ENCODE results near the gene CMTM1. TPM values are rescaled to one million over a fixed set of nuclear protein-coding genes. Genes with fewer than 3 reads are reported as not detected.
A peak's percentile ranks its signal among the peaks of the same experiment; 100 is the strongest.

The CMTM1 gene
- total and polyA plus RNA-seq, 2 experiments from 2014 or later: 1.4 to 1.9 TPM

- TF ChIP-seq ZNF462 (CRISPR knock-in tag; IDR thresholded peaks at IDR 0.05) (no peak), CREB1 (CRISPR knock-in tag; IDR thresholded peaks at IDR 0.05; ENCODE audit: low read depth) (no peak), EZH2phosphoT487 (IDR thresholded peaks at IDR 0.05; ENCODE audit: unreplicated experiment) (no peak), JUNB (IDR thresholded peaks at IDR 0.05; ENCODE audit: unreplicated experiment) (no peak), ZNF114 (CRISPR knock-in tag; IDR thresholded peaks at IDR 0.05) (no peak), STAT1 (IDR thresholded peaks at IDR 0.05; ENCODE audit: unreplicated experiment) (no peak)
- TF ChIP-seq, protein P1, sequence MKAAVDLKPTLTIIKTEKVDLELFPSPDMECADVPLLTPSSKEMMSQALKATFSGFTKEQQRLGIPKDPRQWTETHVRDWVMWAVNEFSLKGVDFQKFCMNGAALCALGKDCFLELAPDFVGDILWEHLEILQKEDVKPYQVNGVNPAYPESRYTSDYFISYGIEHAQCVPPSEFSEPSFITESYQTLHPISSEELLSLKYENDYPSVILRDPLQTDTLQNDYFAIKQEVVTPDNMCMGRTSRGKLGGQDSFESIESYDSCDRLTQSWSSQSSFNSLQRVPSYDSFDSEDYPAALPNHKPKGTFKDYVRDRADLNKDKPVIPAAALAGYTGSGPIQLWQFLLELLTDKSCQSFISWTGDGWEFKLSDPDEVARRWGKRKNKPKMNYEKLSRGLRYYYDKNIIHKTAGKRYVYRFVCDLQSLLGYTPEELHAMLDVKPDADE (IDR thresholded peaks at IDR 0.05): no peak
Observed at GRCh38 chr16:66616592-66616991, 50.4 kb downstream of the CMTM1 start (continued).

- H3K4me3 Mint-ChIP-seq: no peak overlapping the region
- Histone ChIP-seq H3K4me2 (peak overlapping the region; percentile 61), H3K36me3 (ENCODE audit: insufficient read depth) (peaks cover 5% of the 10 kb centered on the region; the same call in 1 of the 2 replicates), H2AFZ (no peak overlapping the region), H3K79me2 (replicated peaks; ENCODE audit: insufficient read depth) (no peaks in the 10 kb centered on the region), H3K4me1 (ENCODE audit: insufficient read depth) (peaks cover 16% of the 10 kb centered on the region), H3F3A (replicated peaks; ENCODE audit: low read depth) (no peaks in the 10 kb centered on the region), H3K27ac (ENCODE audit: low read depth) (no peak overlapping the region), H3K4me3 (peak overlapping the region; percentile 15), H3K9me2 (ENCODE audit: insufficient read depth) (no peaks in the 10 kb centered on the region), H3K27me3 (ENCODE audit: insufficient read depth) (no peaks in the 10 kb centered on the region), H4K20me1 (replicated peaks; ENCODE audit: insufficient read depth) (peaks cover 5% of the 10 kb centered on the region; the same call in 1 of the 2 replicates)
- peaks cover 24% of the 10 kb centered on the region for H3K4me1 Mint-ChIP-seq
- peak; percentile 48 for DNase-seq (ENCODE audit: low spot score)
- no peaks in the 10 kb centered on the region; the same call in 2 of the 3 replicates for H3K9me3 Mint-ChIP-seq
- H3K27me3 Mint-ChIP-seq (ENCODE audit: insufficient read depth, low read depth, poor library complexity): no peaks in the 10 kb centered on the region
- no peak overlapping the region for H3K27ac Mint-ChIP-seq
- H3K36me3 Mint-ChIP-seq (ENCODE audit: low read depth): peaks cover 47% of the 10 kb centered on the region
- peak; percentile 55 for ATAC-seq
- no peak for TF ChIP-seq EZH2phosphoT487 (IDR thresholded peaks at IDR 0.05; ENCODE audit: unreplicated experiment)
- TF ChIP-seq EZH2 (IDR thresholded peaks at IDR 0.05; ENCODE audit: low read depth, unreplicated experiment): no peak
- TF ChIP-seq ZNF462 (CRISPR knock-in tag; IDR thresholded peaks at IDR 0.05): no peak
Observed at GRCh38 chr16:66617010-66617434, 50.8 kb downstream of the CMTM1 start.
